Urinary bladder (tissue), 4 donors: ENCODE measurements around the gene RUNX1. TPM values are rescaled to one million over a fixed set of nuclear protein-coding genes. Genes with fewer than 3 reads are reported as not detected.

Experiments
- DNase-seq: peaks from one replicate; pipeline ENCODE4 v3.0.0-alpha.2; 2015; ENCODE audit errors: extremely low spot score
- H3K27ac ChIP-seq: one replicate; pipeline ENCODE4 v1.5.1; 2013; ENCODE audit warnings: low read depth, mild to moderate bottlenecking, moderate library complexity
- H3K36me3 ChIP-seq: one replicate; pipeline ENCODE4 v1.6.1; 2013; ENCODE audit warnings: mild to moderate bottlenecking, moderate library complexity; ENCODE audit not compliant: insufficient read depth
- H3K4me1 ChIP-seq: one replicate; pipeline ENCODE4 v1.6.1; 2013; ENCODE audit warnings: mild to moderate bottlenecking, moderate library complexity; ENCODE audit not compliant: insufficient read depth
- H3K4me3 ChIP-seq: one replicate; pipeline ENCODE4 v1.5.1; 2013; ENCODE audit warnings: low read depth, low read length
- WGBS: extraction: QIAGEN DNeasy Blood & Tissue Kit; methylation state at CpG from one replicate; pipeline ENCODE4 v1.1.7; 2013; 5-methylcytosine and 5-hydroxymethylcytosine counted together
- polyA plus RNA-seq: library from polyadenylated mRNA; stranded (reverse); fragments of 200-250 nt; gene quantifications from one replicate; pipeline ENCODE4 v1.2.3, GENCODE V29; 2013
- total RNA-seq: library from RNA; depleted of rRNA; stranded (reverse); fragments of >200 nt; gene quantifications from one replicate; pipeline ENCODE4 v1.2.3, GENCODE V29; 2014
- donor health status: healthy with polysubstance abuse.
- donor health status: healthy.

RUNX1 gene
- total and polyA plus RNA-seq, 2 donors: 6.6 to 15.6 TPM

GRCh38 chr21:34815831-34816705 lies 233.0 kb downstream of the RUNX1 start:
- Histone ChIP-seq H3K4me1 (peaks cover 2% of the 10 kb centered on the region), H3K27ac (no peak overlapping the region), H3K36me3 (no peaks in the 10 kb centered on the region), H3K4me3 (no peak overlapping the region)
- no peak for DNase-seq
- 92% methylated on average over 9 of the region's 9 CpGs for WGBS

- Histone ChIP-seq H3K36me3 (no peaks in the 10 kb centered on the region), H3K4me1 (peaks cover 2% of the 10 kb centered on the region), H3K27ac (no peak overlapping the region), H3K4me3 (no peak overlapping the region)
- 72% methylated on average over 6 of the region's 6 CpGs for WGBS
- DNase-seq: no peak
Measured at GRCh38 chr21:34814529-34814951, 234.6 kb downstream of the RUNX1 start.

DNA sequence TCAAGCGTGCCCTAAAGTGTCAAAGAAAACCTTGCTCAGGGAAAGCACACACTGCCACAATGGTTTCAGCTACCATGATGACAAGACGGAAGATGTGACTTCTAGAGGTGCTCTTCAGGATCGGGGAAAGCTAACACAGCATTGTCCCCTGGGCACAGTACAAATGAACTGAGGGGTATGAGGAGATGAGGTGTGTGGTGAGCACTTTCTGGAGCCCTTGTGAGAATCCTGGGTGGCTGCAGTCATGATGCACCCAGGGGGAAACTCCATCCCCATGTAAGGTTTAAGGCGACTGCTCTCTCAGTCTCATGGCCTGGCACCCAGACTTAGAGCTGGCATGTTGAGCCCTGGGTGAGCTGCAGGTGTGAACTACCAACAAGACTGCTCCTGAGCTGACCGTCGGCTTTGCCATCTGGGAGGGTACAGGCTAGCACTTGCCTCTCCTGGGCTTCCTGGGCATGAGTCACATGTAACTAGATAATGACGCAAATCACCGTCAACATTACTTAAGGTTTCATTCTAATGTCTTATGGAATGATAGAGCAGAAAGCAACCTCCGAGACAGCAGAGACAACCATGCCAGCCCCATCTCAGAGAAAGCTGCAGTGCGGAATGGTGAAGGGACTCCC lies 235.7 kb downstream of the RUNX1 start:
- WGBS: 91% methylated on average over 10 of the region's 10 CpGs
- no peak overlapping the region for H3K27ac ChIP-seq
- DNase-seq: no peak

DNA sequence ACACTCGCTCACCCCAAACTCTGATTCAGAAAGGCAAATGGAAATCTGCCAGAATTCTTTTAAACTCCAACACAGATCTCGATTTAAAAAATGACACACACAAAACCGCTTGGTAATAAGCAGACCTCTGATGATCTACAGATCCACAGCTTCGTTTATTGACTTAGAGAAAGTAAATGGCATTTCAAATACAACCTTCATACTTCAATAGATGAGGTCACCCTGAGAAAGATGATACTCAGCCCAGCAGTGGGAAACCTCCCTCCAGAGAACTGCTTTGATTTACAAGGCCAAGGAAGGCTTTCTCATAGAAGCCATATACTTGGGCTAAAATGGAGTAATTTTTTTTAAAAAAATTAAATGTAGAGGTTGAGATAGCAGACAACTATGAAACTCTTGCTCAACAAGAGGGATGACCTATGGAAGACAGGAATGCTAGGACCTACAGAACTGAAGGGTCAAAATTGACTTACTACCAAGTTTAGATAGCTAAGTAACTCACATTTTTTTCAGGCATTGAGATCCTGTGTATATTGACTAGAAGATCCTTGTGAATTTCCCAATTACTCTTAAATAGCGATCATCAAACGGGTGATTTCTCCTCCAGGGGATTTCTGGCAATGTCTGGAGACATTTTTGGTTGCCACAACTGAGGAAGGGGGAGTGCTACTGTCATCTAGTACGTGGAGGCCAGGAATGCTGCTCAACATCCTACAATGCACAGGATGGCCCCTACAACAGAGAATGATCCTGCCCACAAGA lies 236.4 kb downstream of the RUNX1 start:
- Histone ChIP-seq H3K4me1 (peaks cover 2% of the 10 kb centered on the region), H3K36me3 (no peaks in the 10 kb centered on the region), H3K4me3 (no peak overlapping the region), H3K27ac (no peak overlapping the region)
- WGBS: 72% methylated on average over 7 of the region's 7 CpGs
- DNase-seq: no peak

More for the DNA sequence above, 235.7 kb downstream of the RUNX1 start:
- peaks cover 2% of the 10 kb centered on the region for H3K4me1 ChIP-seq
- H3K36me3 ChIP-seq: no peaks in the 10 kb centered on the region
- no peak overlapping the region for H3K4me3 ChIP-seq

DNA sequence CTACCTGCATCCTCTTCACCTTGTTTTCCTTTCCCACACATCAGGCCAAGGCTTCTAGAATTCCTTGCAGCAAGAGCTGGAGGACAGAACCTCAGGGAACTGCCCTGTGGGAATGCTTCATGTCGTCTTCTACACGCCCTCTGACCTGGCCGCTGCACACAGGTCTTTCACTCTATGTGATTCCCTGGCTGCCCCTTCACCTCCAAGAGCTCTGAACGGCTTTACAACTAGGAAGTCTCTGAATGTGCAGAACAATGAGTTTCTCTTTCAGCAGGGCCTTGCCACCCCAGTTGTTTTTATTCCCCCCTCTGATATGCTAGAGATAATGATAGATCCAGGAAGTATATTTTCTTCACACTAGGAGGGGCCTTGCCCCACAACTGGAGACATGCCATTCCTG lies 237.7 kb downstream of the RUNX1 start:
- WGBS: 69% methylated on average over 4 of the region's 4 CpGs
- no peak overlapping the region for H3K27ac ChIP-seq

DNA sequence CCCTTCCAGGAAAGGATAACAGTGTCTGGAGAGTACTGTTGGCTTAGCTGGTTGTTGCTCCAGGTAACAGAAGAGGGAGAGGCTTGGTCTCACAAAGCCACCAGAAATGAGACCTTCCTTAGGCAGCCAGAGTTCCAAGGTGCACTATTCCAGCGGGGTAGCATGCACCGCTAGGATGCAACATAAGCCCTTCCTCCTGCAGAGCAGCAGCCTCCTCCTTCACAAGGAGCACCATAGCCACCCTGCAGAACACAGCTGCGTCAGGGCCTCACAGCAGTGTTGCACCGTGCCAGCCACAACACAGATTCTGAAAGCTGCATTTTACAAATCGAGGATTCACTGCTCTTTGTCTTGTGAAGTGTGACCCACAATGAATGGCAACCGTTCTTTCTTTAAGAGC lies 238.3 kb downstream of the RUNX1 start:
- DNase-seq: no peak
- Histone ChIP-seq H3K4me3 (no peak overlapping the region), H3K27ac (no peak overlapping the region), H3K36me3 (no peaks in the 10 kb centered on the region), H3K4me1 (peaks cover 2% of the 10 kb centered on the region)
- WGBS: 85% methylated on average over 6 of the region's 6 CpGs

More for the DNA sequence above, 237.7 kb downstream of the RUNX1 start:
- Histone ChIP-seq H3K4me1 (peaks cover 2% of the 10 kb centered on the region), H3K36me3 (no peaks in the 10 kb centered on the region), H3K4me3 (no peak overlapping the region)
- no peak for DNase-seq

DNA sequence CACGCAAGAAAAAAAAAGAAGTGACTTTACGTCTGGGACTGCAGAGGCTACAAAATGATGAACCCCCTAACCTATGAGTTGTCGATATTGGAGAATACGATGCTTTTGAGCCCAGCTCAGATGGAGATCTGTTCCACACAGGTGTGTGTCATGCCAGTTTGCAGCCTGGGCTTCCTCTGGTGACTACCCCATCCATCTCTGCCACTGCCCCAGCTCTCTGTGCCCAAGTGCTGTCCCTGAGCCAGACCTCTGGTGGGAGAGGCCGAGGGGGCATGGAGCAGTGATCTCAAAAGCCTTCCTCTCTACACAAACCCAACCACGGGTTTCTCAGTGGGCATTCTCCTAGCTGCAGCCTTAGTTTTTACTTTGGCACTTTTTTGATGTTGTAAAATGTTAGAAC lies 239.3 kb downstream of the RUNX1 start:
- Histone ChIP-seq H3K27ac (no peak overlapping the region), H3K36me3 (no peaks in the 10 kb centered on the region), H3K4me3 (no peak overlapping the region), H3K4me1 (peaks cover 2% of the 10 kb centered on the region)
- 93% methylated on average over 6 of the region's 6 CpGs for WGBS
- DNase-seq: no peak

GRCh38 chr21:34808569-34809204 lies 240.4 kb downstream of the RUNX1 start:
- Histone ChIP-seq H3K36me3 (no peaks in the 10 kb centered on the region), H3K27ac (no peak overlapping the region), H3K4me3 (no peak overlapping the region), H3K4me1 (peaks cover 2% of the 10 kb centered on the region)
- DNase-seq: no peak
- WGBS: 56% methylated on average over 7 of the region's 7 CpGs

- Histone ChIP-seq H3K27ac (no peak overlapping the region), H3K4me1 (peaks cover 2% of the 10 kb centered on the region)
- no peak for DNase-seq
Measured at GRCh38 chr21:34807881-34808568, 241.1 kb downstream of the RUNX1 start.

DNA sequence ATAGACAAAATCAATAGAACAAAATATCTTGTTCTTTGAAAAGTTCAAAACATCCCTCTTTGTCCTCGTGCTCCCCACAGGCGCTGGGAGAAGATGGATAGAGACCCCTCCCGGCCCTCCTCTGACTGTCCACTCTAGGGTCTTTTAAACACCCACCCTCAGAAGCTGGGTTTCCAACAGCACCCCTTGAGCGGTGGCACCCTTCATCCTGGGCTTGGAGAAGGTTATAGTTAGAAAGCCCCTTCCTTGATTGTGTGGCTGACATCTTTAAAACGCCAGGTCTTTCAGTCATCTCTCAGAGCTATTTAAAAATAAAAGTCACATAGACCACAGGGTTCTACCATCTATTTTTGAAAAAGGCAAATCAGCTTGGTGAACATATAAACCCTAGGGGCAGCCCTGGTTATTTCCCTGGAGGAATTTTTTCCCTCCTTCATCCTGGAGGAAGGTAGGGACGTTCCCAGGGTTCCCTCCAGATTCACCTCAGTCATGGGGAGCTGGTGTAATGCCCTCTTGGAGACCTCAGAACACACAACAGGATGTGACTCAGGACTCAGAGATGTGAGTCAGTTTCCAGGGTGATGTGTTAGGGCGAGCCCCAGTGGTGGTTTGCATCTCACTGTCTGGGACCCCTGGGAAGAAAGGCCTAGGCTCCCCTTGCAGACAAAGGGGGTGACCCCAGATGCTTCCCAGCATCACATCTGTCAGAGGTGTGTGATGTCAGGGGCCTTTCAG lies 241.8 kb downstream of the RUNX1 start:
- peaks cover 2% of the 10 kb centered on the region for H3K4me1 ChIP-seq
- 87% methylated on average over 7 of the region's 7 CpGs for whole genome bisulfite sequencing
- no peak for DNase-seq
- no peaks in the 10 kb centered on the region for H3K36me3 ChIP-seq
- no peak overlapping the region for H3K4me3 ChIP-seq
- H3K27ac ChIP-seq: no peak overlapping the region

More at GRCh38 chr21:34807881-34808568, 241.1 kb downstream of the RUNX1 start:
- H3K36me3 ChIP-seq: no peaks in the 10 kb centered on the region
- no peak overlapping the region for H3K4me3 ChIP-seq
- 82% methylated on average over 15 of the region's 15 CpGs for WGBS

DNA sequence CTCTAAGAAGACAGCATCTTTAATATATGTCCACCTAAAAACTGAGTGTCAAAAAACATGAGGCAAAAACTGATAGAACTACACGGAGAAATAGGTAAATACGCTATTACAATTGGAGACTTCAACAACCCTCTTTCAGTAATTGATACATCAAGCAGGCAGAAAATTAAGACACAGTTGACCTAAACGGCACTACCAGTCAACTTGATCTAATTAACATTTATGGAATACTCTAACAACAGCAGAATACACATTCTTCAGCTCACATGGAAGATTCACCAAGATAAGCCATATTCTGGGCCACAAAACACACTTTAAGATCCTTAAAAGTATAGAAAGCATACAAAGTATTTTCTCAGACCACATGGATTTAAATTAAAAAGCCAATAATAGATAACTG lies 242.7 kb downstream of the RUNX1 start:
- 96% methylated on average over 3 of the region's 3 CpGs for WGBS
- DNase-seq: no peak
- peaks cover 2% of the 10 kb centered on the region for H3K4me1 ChIP-seq
- H3K4me3 ChIP-seq: no peak overlapping the region
- no peak overlapping the region for H3K27ac ChIP-seq
- H3K36me3 ChIP-seq: no peaks in the 10 kb centered on the region

DNA sequence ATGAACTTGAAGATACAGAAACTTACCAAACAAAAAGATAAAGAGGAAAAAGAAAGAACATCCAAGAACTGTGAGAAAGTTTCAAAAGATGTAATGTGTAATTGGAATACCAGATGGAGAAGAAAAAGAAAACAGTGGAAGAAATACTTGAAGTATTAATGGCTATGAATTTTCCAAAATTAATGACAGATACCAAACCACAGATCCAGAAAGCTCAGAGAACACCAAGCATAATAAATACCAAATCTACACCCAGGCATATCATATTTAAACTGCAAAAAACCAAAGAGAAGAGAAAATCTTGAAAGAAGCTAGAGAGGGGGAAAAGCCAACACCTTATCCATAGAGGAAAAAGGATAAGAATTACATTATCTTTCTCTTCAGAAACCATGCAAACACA lies 243.9 kb downstream of the RUNX1 start:
- Histone ChIP-seq H3K36me3 (no peaks in the 10 kb centered on the region), H3K27ac (no peak overlapping the region), H3K4me1 (no peaks in the 10 kb centered on the region), H3K4me3 (no peak overlapping the region)
- DNase-seq: no peak
